Stimulated activated naive CD4-positive, alpha-beta T cell treated with Interleukin-2 at 50 U/mL for 16 hours (primary cell): Measurements from ENCODE around the gene SLX4IP.

ENCODE experiments used
- DNase-seq: peaks from one replicate; lab custom pipeline; 2025; lab: John Stamatoyannopoulos, UW

SLX4IP gene

DNA sequence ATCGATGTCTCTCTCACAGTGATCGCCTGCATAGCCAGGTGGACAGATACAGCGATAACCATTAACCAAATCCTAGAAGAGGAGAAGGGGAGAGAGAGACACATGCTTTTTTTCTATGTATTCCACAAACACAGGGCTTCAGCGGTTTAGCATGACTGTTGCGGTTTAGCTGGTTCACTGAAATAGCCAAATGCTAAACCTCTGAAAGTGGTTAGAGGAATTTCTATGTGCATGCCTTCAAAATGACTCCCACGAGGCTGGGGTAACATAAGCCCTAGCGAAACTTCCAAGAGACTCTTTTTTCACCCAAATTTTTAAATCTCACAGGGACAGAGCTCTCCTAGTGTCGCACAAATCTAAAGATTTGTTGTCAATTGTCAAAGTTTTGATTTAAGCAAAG, 213.5 kb downstream of the SLX4IP start:
- DNase-seq: no peak

DNA sequence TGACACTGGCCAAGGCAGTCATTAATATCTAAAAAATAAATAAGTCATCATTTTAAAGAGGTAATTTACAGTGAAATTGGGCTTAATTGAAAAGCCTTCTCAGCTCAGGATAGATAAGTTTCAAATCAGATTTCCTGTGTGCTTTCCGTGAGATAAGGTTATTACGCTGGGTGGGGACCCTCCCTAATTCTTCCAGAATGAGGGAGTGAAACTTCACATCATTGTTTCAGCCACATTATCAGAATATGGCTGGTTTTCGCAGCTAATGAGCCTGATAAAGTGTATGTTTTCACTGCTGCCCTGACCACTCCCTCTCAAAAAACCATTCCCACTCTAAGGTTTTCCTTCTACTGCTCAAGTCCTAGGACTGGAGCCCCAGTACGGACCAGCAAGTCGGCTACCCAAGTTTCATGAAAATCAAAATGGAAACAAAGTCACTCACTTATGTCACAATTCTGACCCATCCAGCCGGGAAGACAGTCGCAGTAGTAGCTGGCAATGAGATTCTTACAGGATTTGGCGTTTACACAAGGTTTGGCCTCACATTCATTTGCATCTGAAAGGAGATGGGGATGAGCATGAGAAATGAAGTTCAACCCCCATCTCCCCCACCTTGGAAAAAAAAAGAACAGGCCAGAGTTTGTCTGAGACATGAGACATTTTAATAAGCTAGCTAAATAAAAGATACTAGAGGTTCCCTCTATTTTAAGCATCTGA, 214.1 kb downstream of the SLX4IP start:
- no peak for DNase-seq

DNA sequence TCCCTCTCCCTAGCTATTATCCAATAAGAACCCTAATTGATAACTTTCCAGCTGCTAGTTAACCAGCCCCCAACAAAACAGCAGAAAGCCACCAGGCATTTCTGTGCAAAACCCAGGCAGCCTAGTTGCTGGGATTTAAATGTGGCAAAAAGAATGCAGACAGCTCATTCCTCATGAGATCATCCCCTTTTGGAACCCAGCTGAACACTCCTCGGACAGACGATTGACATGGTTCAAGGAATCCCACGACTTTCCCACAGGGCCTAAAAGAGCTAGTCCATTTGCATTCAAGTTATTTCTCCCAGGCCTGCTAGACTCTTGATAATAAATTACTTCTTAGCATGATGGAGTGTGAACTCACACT, 214.7 kb downstream of the SLX4IP start:
- no peak for DNase-seq

DNA sequence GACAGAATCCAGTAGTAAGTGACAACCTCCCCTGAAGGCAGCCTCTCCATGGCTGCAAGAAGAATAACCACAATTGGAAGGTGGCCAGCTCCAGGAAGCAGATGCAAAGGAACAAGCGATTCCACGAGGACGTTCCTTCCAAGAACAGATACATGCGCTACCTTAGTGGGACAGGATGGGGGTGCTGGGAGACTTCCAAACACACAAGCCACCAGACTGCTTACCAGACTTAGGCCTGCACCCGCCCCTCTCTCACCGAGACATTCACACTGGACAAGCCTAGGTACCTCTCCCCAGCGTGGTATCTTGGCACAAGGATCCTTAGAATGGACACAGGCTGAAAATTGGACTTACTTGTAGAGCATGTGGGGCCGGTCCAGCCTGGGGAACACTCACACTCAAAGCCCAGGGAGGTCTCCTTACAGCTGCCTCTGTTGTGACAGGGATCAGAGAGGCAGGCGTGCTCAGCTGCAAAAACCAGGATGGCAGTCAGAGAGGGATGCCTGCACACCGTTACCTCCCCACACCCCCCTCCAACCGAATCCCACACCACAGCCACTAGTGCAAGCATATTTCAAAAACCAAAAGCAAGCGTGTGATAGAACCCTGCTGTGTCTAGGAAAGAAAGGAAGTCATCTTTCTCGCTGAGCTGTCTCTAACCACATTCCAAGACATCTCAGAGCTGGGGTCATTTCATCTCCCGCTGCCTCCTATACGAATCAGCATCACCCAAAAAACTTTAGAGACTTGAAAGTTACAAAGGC, 216.3 kb downstream of the SLX4IP start:
- DNase-seq: no peak

DNA sequence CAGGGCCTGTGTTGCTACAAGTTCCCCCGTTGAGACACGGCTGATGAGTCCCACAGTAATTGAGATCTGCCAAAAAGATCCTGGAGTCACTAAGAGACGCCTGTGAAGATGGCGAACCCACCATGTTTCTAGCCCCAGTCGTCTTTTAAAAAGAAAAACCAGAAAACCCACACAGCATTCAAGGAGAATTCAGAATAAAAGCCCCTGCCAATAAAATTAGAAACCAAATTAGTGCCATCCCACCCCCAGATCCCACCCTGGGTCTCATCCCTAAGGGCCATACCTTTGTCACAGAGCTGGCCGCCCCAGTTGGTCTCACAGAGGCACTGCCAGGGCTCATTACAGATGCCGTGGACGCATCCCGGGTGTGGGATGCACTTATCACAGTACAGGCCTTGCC, 217.1 kb downstream of the SLX4IP start:
- DNase-seq: no peak

DNA sequence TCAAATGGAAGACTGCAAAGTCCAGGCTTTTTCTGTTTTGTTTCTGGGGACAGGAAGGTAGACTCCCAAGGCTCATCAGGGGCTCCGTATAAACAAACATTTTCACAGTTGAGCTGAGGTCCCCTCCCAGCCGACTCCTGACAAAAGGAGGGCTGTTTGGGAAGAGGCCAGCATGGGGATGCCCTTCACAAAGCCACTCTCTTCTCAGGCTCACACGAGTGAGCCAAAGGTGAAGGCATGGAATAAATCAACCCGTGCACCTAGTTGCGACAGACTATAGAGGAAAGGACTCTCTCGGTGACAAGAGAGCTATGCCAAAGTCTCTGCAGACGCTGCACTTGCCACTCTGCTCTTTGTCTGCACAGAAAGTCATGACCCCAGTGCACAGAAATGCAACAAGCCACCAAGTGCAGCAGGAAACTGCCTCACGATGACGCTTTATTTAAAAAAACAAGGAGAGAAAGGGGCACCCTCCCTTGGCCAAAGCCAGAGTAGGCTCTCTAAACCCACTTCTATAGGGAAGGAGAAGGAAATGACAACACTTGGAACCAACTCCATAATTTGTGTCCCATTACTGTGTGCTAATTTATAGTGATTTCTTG, 217.7 kb downstream of the SLX4IP start:
- DNase-seq: no peak

DNA sequence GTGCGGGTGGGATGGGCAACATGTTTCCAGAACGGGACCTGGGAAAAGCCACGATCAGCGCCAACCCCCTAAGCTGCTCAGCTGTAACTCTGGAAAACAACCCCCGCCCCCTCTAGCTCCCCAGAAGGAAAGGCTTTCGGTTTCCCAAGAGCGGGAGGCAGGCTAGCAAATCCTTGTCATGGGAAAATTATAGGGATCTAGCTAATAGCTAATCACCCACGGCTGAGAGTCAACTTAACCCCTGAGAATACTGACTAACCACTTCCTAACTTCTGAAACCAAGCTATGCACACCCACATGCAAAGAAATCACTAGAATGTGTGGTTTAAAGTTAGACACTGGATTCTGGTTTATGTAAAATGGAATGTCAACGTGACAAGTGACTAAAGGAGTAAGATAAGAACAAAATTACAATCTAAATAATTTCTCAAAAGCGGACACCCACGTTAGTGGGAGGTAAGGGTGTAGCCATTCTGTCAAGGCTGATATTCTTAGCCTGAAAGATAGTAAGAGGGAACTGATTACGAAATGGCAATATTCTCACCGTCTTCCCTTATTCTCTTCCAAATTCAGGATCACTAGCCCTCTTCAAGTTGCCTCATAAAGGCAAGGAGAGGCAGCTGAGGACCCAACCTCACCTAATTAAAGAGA, 218.6 kb downstream of the SLX4IP start:
- no peak for DNase-seq

DNA sequence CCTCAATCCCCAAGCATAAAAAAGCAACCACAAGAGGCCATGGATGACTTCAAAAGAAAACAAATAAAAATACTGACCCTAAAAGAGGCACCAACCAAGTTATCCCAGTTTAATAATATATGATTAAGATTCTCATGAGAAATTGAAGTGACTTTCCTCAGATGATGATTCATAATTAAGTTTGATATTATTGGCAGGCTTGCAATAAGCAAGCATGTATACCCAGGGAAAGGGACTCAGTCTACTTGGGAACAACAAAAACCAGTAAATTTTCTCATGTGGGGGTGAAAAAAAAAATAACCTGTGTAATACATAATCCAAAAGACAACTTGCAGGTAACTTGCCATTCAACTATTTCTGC, 219.1 kb downstream of the SLX4IP start:
- DNase-seq: no peak

DNA sequence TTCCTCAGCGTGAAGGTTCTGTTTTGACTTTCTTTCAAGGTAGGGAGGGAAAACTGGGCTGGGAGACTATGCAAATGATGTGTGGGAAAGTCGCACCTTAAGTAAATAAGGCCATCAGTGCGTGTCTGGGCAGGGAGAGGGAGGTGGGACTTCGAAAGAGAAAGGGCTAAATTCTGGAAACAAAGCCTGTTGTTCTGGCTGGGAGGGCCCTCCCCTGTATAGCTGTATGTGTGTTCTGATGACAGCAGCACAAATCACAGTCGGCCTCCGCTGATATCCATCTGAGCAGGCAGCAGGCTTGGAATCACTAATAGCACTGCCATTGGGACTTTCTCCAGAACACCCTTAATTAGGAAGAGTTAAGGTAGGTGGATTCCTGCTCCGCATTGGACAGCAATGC, 219.5 kb downstream of the SLX4IP start:
- DNase-seq: no peak

- DNase-seq: no peak
Observed at GRCh38 chr20:10655720-10656669, 220.9 kb downstream of the SLX4IP start.

GRCh38 chr20:10657453-10657852, 222.3 kb downstream of the SLX4IP start:
- no peak for DNase-seq

- no peak for DNase-seq
Observed at GRCh38 chr20:10658051-10658823, 223.1 kb downstream of the SLX4IP start.

DNA sequence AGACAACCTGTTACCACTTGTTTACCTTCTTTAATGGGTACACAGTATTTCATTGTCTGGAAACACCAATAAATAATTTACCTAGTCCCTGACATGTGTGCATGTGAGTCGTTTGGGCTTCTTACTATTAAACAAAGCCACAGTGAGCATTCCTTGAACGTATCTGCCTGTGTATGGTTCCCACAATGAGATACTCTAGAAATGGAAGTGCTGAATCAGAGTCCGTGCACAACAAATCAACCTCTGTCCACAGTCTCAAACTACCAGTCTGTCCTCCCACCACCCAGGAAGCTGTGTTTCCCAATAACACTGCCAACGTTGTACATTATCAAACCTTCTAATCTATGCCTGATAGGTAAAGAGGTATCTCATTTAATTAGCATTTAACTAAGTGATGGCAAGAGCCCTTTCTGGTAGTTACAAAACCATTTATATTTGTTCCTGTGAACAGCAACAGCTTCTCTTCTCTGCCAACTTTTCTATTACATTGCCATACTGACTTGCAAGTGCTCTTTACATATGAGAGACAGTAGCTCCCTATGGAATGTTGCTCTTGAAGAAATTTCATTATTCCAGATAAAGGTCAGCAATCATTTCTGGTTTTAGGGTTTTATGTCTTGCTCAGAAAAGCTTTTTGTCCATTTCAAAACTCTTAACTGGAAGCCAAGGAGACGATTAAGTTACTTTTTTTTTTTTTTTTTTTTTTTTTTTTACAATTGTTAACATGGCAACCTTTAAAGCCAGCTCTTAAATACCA, 223.9 kb downstream of the SLX4IP start:
- no peak for DNase-seq

DNA sequence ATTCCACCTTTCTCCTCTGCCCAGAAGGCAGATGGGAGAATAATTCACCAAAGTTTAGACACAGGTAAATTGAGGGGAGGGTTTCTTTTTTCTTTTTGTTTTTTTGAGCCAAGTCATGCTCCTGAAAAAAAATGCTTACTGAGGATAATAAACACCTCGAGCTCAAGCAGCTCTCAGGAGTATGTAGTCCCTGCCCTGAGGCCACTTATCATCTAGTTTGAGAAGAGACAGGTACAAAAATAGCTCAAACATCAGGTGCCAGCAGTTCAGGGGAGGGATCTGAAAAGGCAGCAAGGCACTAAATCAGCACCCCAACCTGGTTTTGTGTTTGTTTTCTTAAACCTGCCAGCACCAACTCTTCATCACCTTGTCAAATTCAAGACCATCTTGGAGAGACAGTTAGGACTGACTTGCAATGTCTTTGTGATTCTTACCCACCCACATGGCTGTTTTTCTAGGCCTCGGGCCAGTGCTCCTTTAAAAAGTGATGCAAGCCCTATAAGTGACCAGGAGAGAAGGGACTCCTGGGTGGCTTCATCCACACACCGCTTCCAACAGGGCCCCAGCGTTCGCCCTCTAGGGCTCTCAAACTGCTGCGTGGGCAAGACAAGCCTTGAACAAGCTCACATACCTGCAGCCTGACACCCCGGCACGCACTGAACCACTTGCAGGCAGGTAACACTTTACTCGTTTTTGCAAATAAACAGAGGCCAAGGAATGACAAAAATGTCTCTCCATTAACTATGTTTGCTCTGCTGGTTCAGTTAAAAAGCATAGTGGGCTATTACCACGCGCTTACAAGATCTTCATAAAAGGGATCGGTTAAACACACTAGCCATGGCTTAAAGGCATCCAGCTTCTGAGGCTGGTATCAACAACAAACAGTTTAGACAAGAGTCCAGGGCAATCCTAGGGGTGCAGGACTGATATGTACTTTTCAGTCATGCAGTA, 224.8 kb downstream of the SLX4IP start:
- no peak for DNase-seq

DNA sequence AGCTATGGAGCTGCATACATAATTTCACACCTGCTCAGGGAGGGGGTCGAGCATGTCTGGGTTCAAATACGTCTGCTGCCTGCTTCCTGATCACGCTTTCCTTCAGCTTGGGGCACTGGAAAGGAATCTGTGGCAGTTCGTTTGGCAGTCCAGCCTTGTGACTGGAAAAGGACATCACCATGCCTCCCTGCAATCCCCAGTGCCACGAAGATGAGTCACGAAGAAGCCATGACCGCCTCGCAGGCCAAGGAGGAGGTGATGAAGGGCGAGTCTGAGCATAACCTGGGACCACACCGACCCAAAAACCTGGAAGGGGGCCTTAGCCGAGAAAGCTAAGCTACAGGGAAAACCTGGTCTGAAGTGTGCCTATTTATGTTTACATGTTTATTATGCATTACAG, 225.6 kb downstream of the SLX4IP start:
- DNase-seq: no peak

DNA sequence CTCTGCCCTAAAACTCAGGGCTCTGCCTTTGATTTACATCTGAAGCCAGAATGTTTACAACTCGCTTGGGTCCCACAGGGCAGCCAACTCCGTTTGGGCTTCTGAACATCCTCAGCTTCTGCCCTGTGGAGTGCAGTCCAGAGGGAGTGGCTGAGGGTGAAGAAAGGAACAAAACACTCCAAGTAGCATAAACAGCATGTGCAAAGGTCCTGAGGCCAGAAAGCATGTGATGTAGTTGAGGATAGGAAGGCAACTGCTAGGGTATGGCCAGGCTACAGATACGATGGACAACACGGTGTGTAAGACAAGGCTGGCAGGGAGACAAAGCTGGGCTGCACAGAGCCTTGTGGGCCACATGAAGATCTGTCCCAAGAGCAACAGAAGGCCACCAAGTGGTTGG, 226.2 kb downstream of the SLX4IP start:
- DNase-seq: no peak

GRCh38 chr20:10662151-10662550, 227.0 kb downstream of the SLX4IP start:
- no peak for DNase-seq

DNA sequence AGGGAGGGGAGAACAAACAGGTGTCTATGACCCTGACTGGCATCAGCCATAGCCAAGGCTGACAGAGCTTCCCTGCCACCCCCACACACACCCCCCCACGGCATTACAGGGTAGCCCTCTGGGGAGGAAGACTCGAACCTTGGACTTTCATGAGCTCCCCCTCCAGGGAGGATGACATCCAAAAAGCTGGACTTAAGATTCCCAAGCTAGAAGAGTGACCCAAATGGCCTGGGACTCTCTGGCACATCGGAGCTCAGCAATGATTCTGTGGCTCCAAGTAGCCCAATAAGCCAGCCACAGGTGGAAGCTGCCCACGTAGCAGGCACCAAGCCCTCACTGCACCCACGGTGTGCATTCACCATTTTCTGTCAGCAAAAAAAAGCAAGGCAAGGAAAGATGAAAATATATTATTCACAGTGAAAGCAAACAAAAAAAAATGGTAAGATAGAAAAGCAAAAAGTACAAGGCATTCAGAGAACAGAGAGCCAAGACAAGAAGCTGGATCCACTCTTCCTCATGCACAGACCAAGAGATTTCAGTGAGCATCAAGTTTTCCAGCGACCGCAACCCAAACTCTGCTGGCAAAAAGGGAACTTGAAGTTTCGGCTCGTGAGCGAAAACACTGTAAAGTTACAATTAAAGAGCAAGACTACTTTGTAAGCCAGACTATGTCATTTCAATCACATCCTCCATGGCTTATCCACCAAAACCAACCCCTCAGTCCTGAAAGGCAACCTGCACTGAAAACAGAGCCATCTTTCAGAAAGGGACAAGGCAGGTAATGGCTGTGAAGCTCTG, 227.8 kb downstream of the SLX4IP start:
- DNase-seq: no peak
